H9 (cell line): Measurements from ENCODE around the gene FOXI2. TPM values are rescaled to one million over a fixed set of nuclear protein-coding genes. Genes with fewer than 3 reads are reported as not detected.

ENCODE experiments used
- DNase-seq: peaks from one replicate; pipeline ENCODE4 v3.0.0-alpha.2; 2017
- H2AFZ ChIP-seq: one replicate; pipeline ENCODE4 v1.6.1; 2013; ENCODE audit warnings: mild to moderate bottlenecking, low read length, control low read depth, moderate library complexity
- H2AK5ac ChIP-seq: 2 replicates; pipeline ENCODE4 v1.6.1; 2013; ENCODE audit warnings: low read length, control low read depth, mixed read lengths; ENCODE audit not compliant: insufficient read length
- H2BK120ac ChIP-seq: one replicate; pipeline ENCODE4 v1.6.1; 2013; ENCODE audit warnings: low read depth, mild to moderate bottlenecking, low read length, control low read depth, inconsistent platforms; ENCODE audit not compliant: poor library complexity, severe bottlenecking
- H2BK12ac ChIP-seq: 2 replicates; pipeline ENCODE4 v1.6.1; 2013; ENCODE audit warnings: low read length, control low read depth, mixed read lengths, low read depth; ENCODE audit not compliant: insufficient read length
- H2BK15ac ChIP-seq: 2 replicates; pipeline ENCODE4 v1.6.1; 2013; ENCODE audit warnings: low read depth, low read length, control low read depth
- H2BK20ac ChIP-seq: one replicate; pipeline ENCODE4 v1.6.1; 2013; ENCODE audit warnings: low read depth, mild to moderate bottlenecking, low read length, control low read depth, inconsistent platforms; ENCODE audit not compliant: poor library complexity, severe bottlenecking
- H2BK5ac ChIP-seq: 2 replicates; pipeline ENCODE4 v1.6.1; 2013; ENCODE audit warnings: low read length, control low read depth, mixed read lengths; ENCODE audit not compliant: insufficient read length
- H3K14ac ChIP-seq: 2 replicates; pipeline ENCODE4 v1.6.1; 2013; ENCODE audit warnings: low read length, control low read depth; ENCODE audit not compliant: insufficient read depth
- H3K18ac ChIP-seq: 2 replicates; pipeline ENCODE4 v1.6.1; 2013; ENCODE audit warnings: low read depth, mild to moderate bottlenecking, mixed read lengths, low read length, control low read depth; ENCODE audit not compliant: insufficient read length
- H3K23ac ChIP-seq: 2 replicates; pipeline ENCODE4 v1.6.1; 2013; ENCODE audit warnings: low read length, control low read depth, mixed read lengths, low read depth; ENCODE audit not compliant: insufficient read length
- H3K23me2 ChIP-seq: 2 replicates; pipeline ENCODE4 v1.6.1; 2013; ENCODE audit warnings: low read depth, mild to moderate bottlenecking, mixed read lengths, low read length, control low read depth; ENCODE audit not compliant: insufficient read length, poor library complexity, severe bottlenecking
- H3K27ac ChIP-seq: 2 replicates; pipeline ENCODE4 v1.5.1; 2013; ENCODE audit warnings: low read length, control low read depth, mixed read lengths, low read depth; ENCODE audit not compliant: insufficient read length
- H3K27me3 ChIP-seq: 2 replicates; pipeline ENCODE4 v1.6.1; 2013; ENCODE audit warnings: low read length, control low read depth, inconsistent platforms; ENCODE audit not compliant: insufficient read depth
- H3K4ac ChIP-seq: 2 replicates; pipeline ENCODE4 v1.6.1; 2013; ENCODE audit warnings: low read depth, mild to moderate bottlenecking, control low read depth, inconsistent platforms, low read length, moderate library complexity
- H3K4me1 ChIP-seq: 2 replicates; pipeline ENCODE4 v1.6.1; 2013; ENCODE audit warnings: low read length, control low read depth, inconsistent platforms; ENCODE audit not compliant: insufficient read depth
- H3K4me2 ChIP-seq: 2 replicates; pipeline ENCODE4 v1.6.1; 2013; ENCODE audit warnings: low read length, control low read depth, mixed read lengths; ENCODE audit not compliant: insufficient read length, insufficient read depth
- H3K56ac ChIP-seq: 2 replicates; pipeline ENCODE4 v1.6.1; 2013; ENCODE audit warnings: low read depth, mild to moderate bottlenecking, mixed read lengths, low read length, control low read depth; ENCODE audit not compliant: insufficient read length
- H3K79me1 ChIP-seq: 2 replicates; pipeline ENCODE4 v1.6.1; 2013; ENCODE audit warnings: low read depth, mild to moderate bottlenecking, moderate library complexity, low read length, control low read depth, inconsistent platforms; ENCODE audit not compliant: insufficient read depth, poor library complexity, severe bottlenecking
- H3K79me2 ChIP-seq: 2 replicates; pipeline ENCODE4 v1.6.1; 2013; ENCODE audit warnings: low read length, control low read depth, inconsistent platforms; ENCODE audit not compliant: insufficient read depth
- H3K9ac ChIP-seq: 2 replicates; pipeline ENCODE4 v1.6.1; 2013; ENCODE audit warnings: low read length, control low read depth, mixed read lengths; ENCODE audit not compliant: insufficient read length; ENCODE audit errors: extremely low read depth
- H3K9me3 ChIP-seq: one replicate; pipeline ENCODE4 v1.6.1; 2013; ENCODE audit warnings: low read depth, low read length, inconsistent platforms; ENCODE audit not compliant: control insufficient read depth
- H3T11ph ChIP-seq: one replicate; pipeline ENCODE4 v1.6.1; 2013; ENCODE audit warnings: mild to moderate bottlenecking, low read length, control low read depth, inconsistent platforms
- H4K20me1 ChIP-seq: one replicate; pipeline ENCODE4 v1.6.1; 2013; ENCODE audit not compliant: control insufficient read depth, insufficient read length, insufficient read depth
- H4K5ac ChIP-seq: 2 replicates; pipeline ENCODE4 v1.6.1; 2013; ENCODE audit warnings: low read depth, mild to moderate bottlenecking, mixed read lengths, low read length, control low read depth; ENCODE audit not compliant: insufficient read length
- H4K8ac ChIP-seq: replicated peaks from 2 replicates; pipeline ENCODE4 v1.6.1; 2013; ENCODE audit warnings: low read length, control low read depth, mixed read lengths, low read depth; ENCODE audit not compliant: insufficient read length
- H4K91ac ChIP-seq: 2 replicates; pipeline ENCODE4 v1.6.1; 2013; ENCODE audit warnings: low read depth, mild to moderate bottlenecking, moderate library complexity, mixed read lengths, low read length, control low read depth; ENCODE audit not compliant: insufficient read length
- H3K27ac Mint-ChIP-seq, 3 experiments: 2 replicates in 2 of 3; 3 replicates in 1 of 3; pipeline ENCODE4 v1.8.0; 2020 to 2021; ENCODE audit warnings: mixed read lengths in 3 of 3, mild to moderate bottlenecking in 1 of 3, moderate library complexity in 1 of 3
- H3K27me3 Mint-ChIP-seq: 2 replicates; pipeline ENCODE4 v1.8.0; 2021; ENCODE audit warnings: low read depth, mild to moderate bottlenecking, moderate library complexity, mixed read lengths
- H3K36me3 Mint-ChIP-seq, 3 experiments: 2 replicates in 2 of 3; 3 replicates in 1 of 3; pipeline ENCODE4 v1.8.0; 2020 to 2021; ENCODE audit warnings: low read depth in 3 of 3, mixed read lengths in 3 of 3; ENCODE audit not compliant: insufficient read depth in 1 of 3
- H3K4me1 Mint-ChIP-seq, 2 experiments: 2 replicates each; pipeline ENCODE4 v1.8.0; 2020; ENCODE audit warnings: mixed read lengths in 2 of 2
- H3K4me3 Mint-ChIP-seq, 2 experiments: 2 replicates in 1 of 2; 3 replicates in 1 of 2; pipeline ENCODE4 v1.8.0; 2020 to 2021; ENCODE audit warnings: mild to moderate bottlenecking in 2 of 2, mixed read lengths in 2 of 2, moderate library complexity in 1 of 2
- H3K9me3 Mint-ChIP-seq, 2 experiments: 2 replicates in 1 of 2; 3 replicates in 1 of 2; pipeline ENCODE4 v1.8.0; 2020; ENCODE audit warnings: mild to moderate bottlenecking in 2 of 2, mixed read lengths in 2 of 2, moderate library complexity in 1 of 2
- CTCF ChIP-seq: fragments of 200-600 bp; sonication (generic); conservative IDR thresholded peaks from 3 replicates; pipeline ENCODE4 v1.8.0; 2021; ENCODE audit warnings: antibody characterized with exemption, mild to moderate bottlenecking
- WGBS: extraction: QIAGEN DNeasy Blood & Tissue Kit; methylation state at CpG from one replicate; pipeline ENCODE4 v1.1.7; 2013; ENCODE audit warnings: missing lambda C conversion rate, low lambda C conversion rate, mixed read lengths; ENCODE audit not compliant: insufficient read length; ENCODE audit errors: extremely low coverage; 5-methylcytosine and 5-hydroxymethylcytosine counted together
- total RNA-seq: library from RNA; stranded (reverse); gene quantifications from 2 replicates; pipeline ENCODE4 v1.2.1, GENCODE V29; 2021

The FOXI2 gene
- total RNA-seq, 1 experiment from 2014 or later, result 0.42 TPM

- Mint-ChIP-seq H3K36me3 (no peaks in the 10 kb centered on the region; a peak in 2 of 7 replicates), H3K4me1 (peaks cover 0 to 10% of the 10 kb centered on the region in 2 experiments; a peak in 2 of 4 replicates), H3K4me3 (no peak overlapping the region), H3K27ac (no peak overlapping the region), H3K27me3 (peaks cover 9% of the 10 kb centered on the region), H3K9me3 (peaks cover 10 to 12% of the 10 kb centered on the region in 2 experiments)
- Histone ChIP-seq H3T11ph (no peak overlapping the region), H2BK120ac (no peak overlapping the region), H3K23me2 (no peaks in the 10 kb centered on the region), H3K56ac (no peak overlapping the region), H3K14ac (no peak overlapping the region), H2BK15ac (no peak overlapping the region), H4K20me1 (no peaks in the 10 kb centered on the region), H4K5ac (no peak overlapping the region), H2BK20ac (no peak overlapping the region), H3K27ac (no peak overlapping the region), H3K4ac (no peak overlapping the region), H3K23ac (no peak overlapping the region), H2AK5ac (no peak overlapping the region), H3K9me3 (no peaks in the 10 kb centered on the region), H3K4me2 (no peak overlapping the region), H3K79me2 (no peaks in the 10 kb centered on the region), H2BK12ac (no peak overlapping the region), H3K18ac (no peak overlapping the region), H4K8ac (no peak overlapping the region), H2AFZ (no peak overlapping the region), H3K27me3 (no peaks in the 10 kb centered on the region), H3K4me1 (no peaks in the 10 kb centered on the region), H4K91ac (no peak overlapping the region), H3K79me1 (no peaks in the 10 kb centered on the region), H3K9ac (no peak overlapping the region), H2BK5ac (no peak overlapping the region)
- no peak for DNase-seq
- WGBS, result no CpG with 5 or more reads among the region's 2 CpGs
- no peak for TF ChIP-seq CTCF
Observed at GRCh38 chr10:127787873-127788272, 50.9 kb downstream of the FOXI2 start.
